HepG2 (cell line): ENCODE results near the gene COPZ2. TPM values are rescaled to one million over a fixed set of nuclear protein-coding genes. Genes with fewer than 3 reads are reported as not detected.
A peak's percentile ranks its signal among the peaks of the same experiment; 100 is the strongest.

Source experiments
- CSRNP2 ChIP-seq: sonication (generic); formaldehyde crosslinking; conservative IDR thresholded peaks from 2 replicates; pipeline ENCODE4 v1.8.0; 2022; ENCODE audit warnings: low read depth, missing genetic modification reagents
- DNMT3B ChIP-seq: conservative IDR thresholded peaks from 2 replicates; pipeline ENCODE4 v1.6.1; 2016; ENCODE audit warnings: missing biosample characterization, control low read depth
- ETV5 ChIP-seq: IDR thresholded peaks from 2 replicates; pipeline ENCODE4 v1.6.1; 2018; ENCODE audit warnings: missing biosample characterization, missing genetic modification reagents, inconsistent platforms, borderline replicate concordance
- MXI1 ChIP-seq: IDR thresholded peaks from 3 replicates; pipeline ENCODE4 v1.6.1; 2012; ENCODE audit warnings: low read depth, low read length, inconsistent platforms, borderline replicate concordance
- SALL1 ChIP-seq: sonication (generic); formaldehyde crosslinking; IDR thresholded peaks from 2 replicates; pipeline ENCODE4 v1.8.0; 2022; ENCODE audit warnings: mild to moderate bottlenecking, missing genetic modification reagents
- ZNF318 ChIP-seq: sonication (generic); formaldehyde crosslinking; IDR thresholded peaks from 2 replicates; pipeline ENCODE4 v1.4.0; 2020; ENCODE audit warnings: mild to moderate bottlenecking, missing genetic modification reagents
- ZNF343 ChIP-seq: sonication (generic); formaldehyde crosslinking; IDR thresholded peaks from 2 replicates; pipeline ENCODE4 v1.4.0; 2020; ENCODE audit warnings: mild to moderate bottlenecking, missing genetic modification reagents
- ZNF354B ChIP-seq: sonication (generic); formaldehyde crosslinking; IDR thresholded peaks from 2 replicates; pipeline ENCODE4 v1.8.0; 2022; ENCODE audit warnings: mild to moderate bottlenecking, missing genetic modification reagents
- ZNF414 ChIP-seq: sonication (generic); formaldehyde crosslinking; IDR thresholded peaks from 2 replicates; pipeline ENCODE4 v1.5.0; 2020; ENCODE audit warnings: missing genetic modification reagents
- ZNF589 ChIP-seq: sonication (generic); formaldehyde crosslinking; conservative IDR thresholded peaks from 2 replicates; pipeline ENCODE4 v1.8.0; 2022; ENCODE audit warnings: mild to moderate bottlenecking, moderate library complexity, missing genetic modification reagents
- ZNF709 ChIP-seq: sonication (generic); formaldehyde crosslinking; IDR thresholded peaks from 2 replicates; pipeline ENCODE4 v1.5.0; 2020; ENCODE audit warnings: mild to moderate bottlenecking, missing genetic modification reagents
- ZNF773 ChIP-seq: sonication (generic); formaldehyde crosslinking; IDR thresholded peaks from 2 replicates; pipeline ENCODE4 v1.4.0; 2020; ENCODE audit warnings: missing genetic modification reagents, borderline replicate concordance
- ZSCAN29 ChIP-seq: sonication (generic); formaldehyde crosslinking; conservative IDR thresholded peaks from 2 replicates; pipeline ENCODE4 v1.4.0; 2020; ENCODE audit warnings: mild to moderate bottlenecking, missing genetic modification reagents
- polyA plus RNA-seq, 8 experiments: library from polyadenylated mRNA; depleted of rRNA in 3 of 8; stranded (reverse) in 7 of 8; unstranded in 1 of 8; fragments of >200 nt; fragmentation: Illumina TruSeq in 4 of 8; extraction: Trizol in 4 of 8; gene quantifications; 2 replicates each; pipeline versions ENCODE4 v1.2.1 to v1.2.3, GENCODE V29; 2011 to 2016; ENCODE audit warnings: low read depth in 4 of 8, missing spikeins in 1 of 8, mixed read lengths in 1 of 8; ENCODE audit not compliant: insufficient read depth in 1 of 8
- total RNA-seq, 5 experiments: library from RNA; depleted of rRNA; stranded (reverse); fragments of >200 nt; fragmentation: Illumina TruSeq; extraction: Trizol; gene quantifications; 2 replicates each; pipeline ENCODE4 v1.2.3, GENCODE V29; 2016; ENCODE audit warnings: low read depth in 1 of 5
- TF ChIP-seq, protein P1 (sequence below): sonication (generic); formaldehyde crosslinking; conservative IDR thresholded peaks from 2 replicates; pipeline ENCODE4 v1.4.0; 2020; ENCODE audit warnings: missing genetic modification reagents

The COPZ2 gene
- total and polyA plus RNA-seq, 2 of the 13 experiments (the other 11 are each of a cell fraction or from before 2014, with no cell fraction given), result 0.61 to 1.5 TPM

GRCh38 chr17:48023400-48024148, 14.0 kb downstream of the COPZ2 start (continued):
- TF ChIP-seq ZNF414, result no peak
- no peak for TF ChIP-seq MXI1
- TF ChIP-seq DNMT3B (CRISPR knock-in tag), result no peak
- 0 out of 2 replicates have a peak, but pooled peaks have one; percentile 34 for TF ChIP-seq ZSCAN29 (CRISPR knock-in tag)
- TF ChIP-seq, protein P1, sequence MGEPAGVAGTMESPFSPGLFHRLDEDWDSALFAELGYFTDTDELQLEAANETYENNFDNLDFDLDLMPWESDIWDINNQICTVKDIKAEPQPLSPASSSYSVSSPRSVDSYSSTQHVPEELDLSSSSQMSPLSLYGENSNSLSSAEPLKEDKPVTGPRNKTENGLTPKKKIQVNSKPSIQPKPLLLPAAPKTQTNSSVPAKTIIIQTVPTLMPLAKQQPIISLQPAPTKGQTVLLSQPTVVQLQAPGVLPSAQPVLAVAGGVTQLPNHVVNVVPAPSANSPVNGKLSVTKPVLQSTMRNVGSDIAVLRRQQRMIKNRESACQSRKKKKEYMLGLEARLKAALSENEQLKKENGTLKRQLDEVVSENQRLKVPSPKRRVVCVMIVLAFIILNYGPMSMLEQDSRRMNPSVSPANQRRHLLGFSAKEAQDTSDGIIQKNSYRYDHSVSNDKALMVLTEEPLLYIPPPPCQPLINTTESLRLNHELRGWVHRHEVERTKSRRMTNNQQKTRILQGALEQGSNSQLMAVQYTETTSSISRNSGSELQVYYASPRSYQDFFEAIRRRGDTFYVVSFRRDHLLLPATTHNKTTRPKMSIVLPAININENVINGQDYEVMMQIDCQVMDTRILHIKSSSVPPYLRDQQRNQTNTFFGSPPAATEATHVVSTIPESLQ, result no peak
- TF ChIP-seq ZNF709, result peak; percentile 22; the same call in 1 of the 2 replicates
- TF ChIP-seq SALL1, result no peak
- no peak for TF ChIP-seq ETV5 (CRISPR knock-in tag)
- no peak for TF ChIP-seq ZNF589
- TF ChIP-seq ZNF318 (CRISPR knock-in tag), result no peak
- TF ChIP-seq ZNF343, result no peak
- no peak for TF ChIP-seq ZNF354B (CRISPR knock-in tag)
- no peak for TF ChIP-seq ZNF773
- no peak for TF ChIP-seq CSRNP2 (CRISPR knock-in tag)
